GM23338 (cell line): ENCODE measurements around the gene C9orf40. TPM values are rescaled to one million over a fixed set of nuclear protein-coding genes. Genes with fewer than 3 reads are reported as not detected.

Source experiments
- ATAC-seq: fragments of 200-7000 bp; cut with Tn5 transposase; 3 replicates; pipeline ENCODE4 v1.9.1; 2020
- DNase-seq: peaks from one replicate; pipeline ENCODE4 v3.0.0-alpha.2; 2015; ENCODE audit warnings: low spot score
- H2AFZ ChIP-seq: fragments of 200-600 bp; sonication (generic); 2 replicates; pipeline ENCODE4 v1.8.0; 2016; ENCODE audit warnings: antibody characterized with exemption, mild to moderate bottlenecking, moderate library complexity
- H3F3A ChIP-seq: fragments of 200-600 bp; sonication (generic); replicated peaks from 2 replicates; pipeline ENCODE4 v1.8.0; 2017; ENCODE audit warnings: antibody characterized with exemption, mixed run types, low read depth
- H3K27ac ChIP-seq: fragments of 200-600 bp; sonication (generic); 2 replicates; pipeline ENCODE4 v1.6.1; 2016; ENCODE audit warnings: low read depth
- H3K27me3 ChIP-seq: fragments of 200-600 bp; sonication (generic); 2 replicates; pipeline ENCODE4 v1.8.0; 2016; ENCODE audit warnings: mild to moderate bottlenecking, mixed run types, moderate library complexity; ENCODE audit not compliant: insufficient read depth
- H3K36me3 ChIP-seq: fragments of 200-600 bp; sonication (generic); 2 replicates; pipeline ENCODE4 v1.8.0; 2016; ENCODE audit warnings: mild to moderate bottlenecking; ENCODE audit not compliant: insufficient read depth
- H3K4me1 ChIP-seq: fragments of 200-600 bp; sonication (generic); 2 replicates; pipeline ENCODE4 v1.8.0; 2016; ENCODE audit warnings: mild to moderate bottlenecking, moderate library complexity; ENCODE audit not compliant: insufficient read depth
- H3K4me2 ChIP-seq: fragments of 200-600 bp; sonication (generic); 2 replicates; pipeline ENCODE4 v1.7.1; 2017; ENCODE audit warnings: mixed run types
- H3K4me3 ChIP-seq: fragments of 200-600 bp; sonication (generic); 2 replicates; pipeline ENCODE4 v1.6.1; 2016; ENCODE audit warnings: mixed run types
- H3K79me2 ChIP-seq: fragments of 200-600 bp; sonication (generic); replicated peaks from 2 replicates; pipeline ENCODE4 v1.8.0; 2017; ENCODE audit warnings: mild to moderate bottlenecking; ENCODE audit not compliant: insufficient read depth
- H3K9me2 ChIP-seq: fragments of 200-600 bp; sonication (generic); 2 replicates; pipeline ENCODE4 v1.8.0; 2017; ENCODE audit not compliant: insufficient read depth
- H4K20me1 ChIP-seq: fragments of 200-600 bp; sonication (generic); replicated peaks from 2 replicates; pipeline ENCODE4 v1.8.0; 2017; ENCODE audit warnings: mild to moderate bottlenecking; ENCODE audit not compliant: insufficient read depth
- H3K27ac Mint-ChIP-seq: 2 replicates; pipeline ENCODE4 v1.8.0; 2020; ENCODE audit warnings: inconsistent platforms, mild to moderate bottlenecking, moderate library complexity, mixed read lengths
- H3K27me3 Mint-ChIP-seq: 3 replicates; pipeline ENCODE4 v1.8.0; 2022; ENCODE audit warnings: low read depth, mild to moderate bottlenecking, moderate library complexity, mixed read lengths, inconsistent platforms; ENCODE audit not compliant: insufficient read depth, poor library complexity
- H3K36me3 Mint-ChIP-seq: 3 replicates; pipeline ENCODE4 v1.8.0; 2021; ENCODE audit warnings: low read depth, mild to moderate bottlenecking, inconsistent platforms, moderate library complexity, mixed read lengths
- H3K4me1 Mint-ChIP-seq: 3 replicates; pipeline ENCODE4 v1.8.0; 2020; ENCODE audit warnings: mild to moderate bottlenecking, inconsistent platforms, mixed read lengths
- H3K4me3 Mint-ChIP-seq: 3 replicates; pipeline ENCODE4 v1.8.0; 2021; ENCODE audit warnings: moderate library complexity, mild to moderate bottlenecking, inconsistent platforms, mixed read lengths
- H3K9me3 Mint-ChIP-seq: 3 replicates; pipeline ENCODE4 v1.8.0; 2020; ENCODE audit warnings: moderate library complexity, mild to moderate bottlenecking, inconsistent platforms, mixed read lengths
- CREB1 ChIP-seq: fragments of 250-450 bp; sonication (Bioruptor Pico); IDR thresholded peaks from 2 replicates; pipeline ENCODE4 v1.5.0; 2020; ENCODE audit warnings: low read depth, mild to moderate bottlenecking, moderate library complexity
- EZH2 ChIP-seq: fragments of 200-600 bp; sonication (generic); IDR thresholded peaks from one replicate; pipeline ENCODE4 v1.8.0; 2017; ENCODE audit warnings: antibody characterized with exemption, mild to moderate bottlenecking, low read depth; ENCODE audit not compliant: unreplicated experiment
- EZH2phosphoT487 ChIP-seq: fragments of 200-600 bp; sonication (generic); IDR thresholded peaks from one replicate; pipeline ENCODE4 v1.8.1; 2018; ENCODE audit warnings: antibody characterized with exemption; ENCODE audit not compliant: unreplicated experiment
- JUNB ChIP-seq: IDR thresholded peaks from one replicate; pipeline ENCODE4 v1.6.1; 2016; ENCODE audit warnings: antibody characterized with exemption; ENCODE audit not compliant: unreplicated experiment
- STAT1 ChIP-seq: IDR thresholded peaks from one replicate; pipeline ENCODE4 v1.6.1; 2016; ENCODE audit warnings: antibody characterized with exemption; ENCODE audit not compliant: unreplicated experiment
- ZNF331 ChIP-seq: fragments of 250-450 bp; sonication (Bioruptor Pico); IDR thresholded peaks from 2 replicates; pipeline ENCODE4 v1.5.0; 2020; ENCODE audit warnings: low read depth, mild to moderate bottlenecking, moderate library complexity
- polyA plus RNA-seq: library from polyadenylated mRNA; unstranded; fragments of >200 nt; fragmentation: Nextera tagmentation; extraction: Ambion mirVana; gene quantifications from 2 replicates; pipeline ENCODE4 v1.2.1, GENCODE V29; 2016
- total RNA-seq: library from RNA; depleted of rRNA; stranded (reverse); fragments of >200 nt; shearing (Covaris generic); gene quantifications from 2 replicates; pipeline ENCODE4 v1.2.3, GENCODE V29; 2014; rRNA removed
- TF ChIP-seq, protein P1 (sequence below): IDR thresholded peaks from one replicate; pipeline ENCODE4 v1.6.1; 2018; ENCODE audit warnings: antibody characterized with exemption; ENCODE audit not compliant: unreplicated experiment
- TF ChIP-seq, protein P2 (sequence below): IDR thresholded peaks from 2 replicates; pipeline ENCODE4 v1.6.1; 2016; ENCODE audit warnings: antibody characterized with exemption
- TF ChIP-seq, protein P3 (sequence below), 2 experiments: fragments of 200-600 bp in 1 of 2; sonication (generic) in 1 of 2; conservative IDR thresholded peaks; 2 replicates each; pipeline versions ENCODE4 v1.5.1 to v1.6.1; 2016 to 2017; ENCODE audit warnings: antibody characterized with exemption in 2 of 2, low read depth in 2 of 2, mild to moderate bottlenecking in 2 of 2, moderate library complexity in 1 of 2

The C9orf40 gene
- total and polyA plus RNA-seq, 2 experiments from 2014 or later, result 11.1 to 11.4 TPM

DNA sequence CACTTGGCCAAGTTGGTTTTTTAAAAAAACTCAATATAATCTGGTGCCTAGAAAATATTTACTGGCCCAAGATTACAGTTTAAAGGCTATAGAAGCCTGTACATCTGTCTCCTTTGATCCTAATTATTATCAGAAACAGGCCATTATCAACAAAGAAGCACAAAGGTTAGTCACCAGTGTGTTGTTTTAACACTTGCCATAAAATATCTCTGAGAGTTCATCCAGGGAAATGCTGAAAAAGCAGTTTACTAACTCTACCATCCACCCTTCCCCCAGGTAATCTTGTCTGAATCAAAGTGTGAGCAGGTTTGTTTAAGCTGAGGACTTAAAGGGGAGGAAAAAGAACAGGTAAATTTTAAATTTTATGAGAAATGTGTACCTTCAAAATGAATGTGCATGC, 51.7 kb downstream of the C9orf40 start:
- Histone ChIP-seq H3K9me2 (no peaks in the 10 kb centered on the region), H4K20me1 (no peaks in the 10 kb centered on the region), H3K4me1 (no peaks in the 10 kb centered on the region), H2AFZ (no peak overlapping the region), H3K27me3 (no peaks in the 10 kb centered on the region), H3F3A (no peaks in the 10 kb centered on the region), H3K4me3 (no peak overlapping the region), H3K4me2 (no peak overlapping the region), H3K27ac (no peak overlapping the region), H3K79me2 (no peaks in the 10 kb centered on the region), H3K36me3 (no peaks in the 10 kb centered on the region)
- H3K4me1 Mint-ChIP-seq, result no peaks in the 10 kb centered on the region
- H3K27me3 Mint-ChIP-seq, result peaks cover 3% of the 10 kb centered on the region
- no peak overlapping the region for H3K4me3 Mint-ChIP-seq
- DNase-seq (no peak), ATAC-seq (no peak)
- no peaks in the 10 kb centered on the region for H3K36me3 Mint-ChIP-seq
- H3K9me3 Mint-ChIP-seq, result no peaks in the 10 kb centered on the region
- no peak overlapping the region for H3K27ac Mint-ChIP-seq
- no peak for TF ChIP-seq CREB1 (CRISPR knock-in tag)
- no peak for TF ChIP-seq STAT1
- TF ChIP-seq JUNB, result no peak
- no peak for TF ChIP-seq EZH2
- TF ChIP-seq, protein P1, sequence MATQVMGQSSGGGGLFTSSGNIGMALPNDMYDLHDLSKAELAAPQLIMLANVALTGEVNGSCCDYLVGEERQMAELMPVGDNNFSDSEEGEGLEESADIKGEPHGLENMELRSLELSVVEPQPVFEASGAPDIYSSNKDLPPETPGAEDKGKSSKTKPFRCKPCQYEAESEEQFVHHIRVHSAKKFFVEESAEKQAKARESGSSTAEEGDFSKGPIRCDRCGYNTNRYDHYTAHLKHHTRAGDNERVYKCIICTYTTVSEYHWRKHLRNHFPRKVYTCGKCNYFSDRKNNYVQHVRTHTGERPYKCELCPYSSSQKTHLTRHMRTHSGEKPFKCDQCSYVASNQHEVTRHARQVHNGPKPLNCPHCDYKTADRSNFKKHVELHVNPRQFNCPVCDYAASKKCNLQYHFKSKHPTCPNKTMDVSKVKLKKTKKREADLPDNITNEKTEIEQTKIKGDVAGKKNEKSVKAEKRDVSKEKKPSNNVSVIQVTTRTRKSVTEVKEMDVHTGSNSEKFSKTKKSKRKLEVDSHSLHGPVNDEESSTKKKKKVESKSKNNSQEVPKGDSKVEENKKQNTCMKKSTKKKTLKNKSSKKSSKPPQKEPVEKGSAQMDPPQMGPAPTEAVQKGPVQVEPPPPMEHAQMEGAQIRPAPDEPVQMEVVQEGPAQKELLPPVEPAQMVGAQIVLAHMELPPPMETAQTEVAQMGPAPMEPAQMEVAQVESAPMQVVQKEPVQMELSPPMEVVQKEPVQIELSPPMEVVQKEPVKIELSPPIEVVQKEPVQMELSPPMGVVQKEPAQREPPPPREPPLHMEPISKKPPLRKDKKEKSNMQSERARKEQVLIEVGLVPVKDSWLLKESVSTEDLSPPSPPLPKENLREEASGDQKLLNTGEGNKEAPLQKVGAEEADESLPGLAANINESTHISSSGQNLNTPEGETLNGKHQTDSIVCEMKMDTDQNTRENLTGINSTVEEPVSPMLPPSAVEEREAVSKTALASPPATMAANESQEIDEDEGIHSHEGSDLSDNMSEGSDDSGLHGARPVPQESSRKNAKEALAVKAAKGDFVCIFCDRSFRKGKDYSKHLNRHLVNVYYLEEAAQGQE, result no peak
- TF ChIP-seq EZH2phosphoT487, result no peak
- TF ChIP-seq, protein P2, sequence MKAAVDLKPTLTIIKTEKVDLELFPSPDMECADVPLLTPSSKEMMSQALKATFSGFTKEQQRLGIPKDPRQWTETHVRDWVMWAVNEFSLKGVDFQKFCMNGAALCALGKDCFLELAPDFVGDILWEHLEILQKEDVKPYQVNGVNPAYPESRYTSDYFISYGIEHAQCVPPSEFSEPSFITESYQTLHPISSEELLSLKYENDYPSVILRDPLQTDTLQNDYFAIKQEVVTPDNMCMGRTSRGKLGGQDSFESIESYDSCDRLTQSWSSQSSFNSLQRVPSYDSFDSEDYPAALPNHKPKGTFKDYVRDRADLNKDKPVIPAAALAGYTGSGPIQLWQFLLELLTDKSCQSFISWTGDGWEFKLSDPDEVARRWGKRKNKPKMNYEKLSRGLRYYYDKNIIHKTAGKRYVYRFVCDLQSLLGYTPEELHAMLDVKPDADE, result no peak
- TF ChIP-seq ZNF331 (CRISPR knock-in tag), result no peak
- TF ChIP-seq, protein P3, sequence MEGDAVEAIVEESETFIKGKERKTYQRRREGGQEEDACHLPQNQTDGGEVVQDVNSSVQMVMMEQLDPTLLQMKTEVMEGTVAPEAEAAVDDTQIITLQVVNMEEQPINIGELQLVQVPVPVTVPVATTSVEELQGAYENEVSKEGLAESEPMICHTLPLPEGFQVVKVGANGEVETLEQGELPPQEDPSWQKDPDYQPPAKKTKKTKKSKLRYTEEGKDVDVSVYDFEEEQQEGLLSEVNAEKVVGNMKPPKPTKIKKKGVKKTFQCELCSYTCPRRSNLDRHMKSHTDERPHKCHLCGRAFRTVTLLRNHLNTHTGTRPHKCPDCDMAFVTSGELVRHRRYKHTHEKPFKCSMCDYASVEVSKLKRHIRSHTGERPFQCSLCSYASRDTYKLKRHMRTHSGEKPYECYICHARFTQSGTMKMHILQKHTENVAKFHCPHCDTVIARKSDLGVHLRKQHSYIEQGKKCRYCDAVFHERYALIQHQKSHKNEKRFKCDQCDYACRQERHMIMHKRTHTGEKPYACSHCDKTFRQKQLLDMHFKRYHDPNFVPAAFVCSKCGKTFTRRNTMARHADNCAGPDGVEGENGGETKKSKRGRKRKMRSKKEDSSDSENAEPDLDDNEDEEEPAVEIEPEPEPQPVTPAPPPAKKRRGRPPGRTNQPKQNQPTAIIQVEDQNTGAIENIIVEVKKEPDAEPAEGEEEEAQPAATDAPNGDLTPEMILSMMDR (conservative IDR thresholded peaks at IDR 0.05; ENCODE audit: low read depth in 2 of 2), result no peak

Other genes with a start within 250 kb of the C9orf40 start
- gene TRPM6, start 65.0 kb downstream of the C9orf40 start, total RNA-seq, result 0.47 and 0.87 TPM in 2 replicates
- 0.23 and 0.40 TPM in 2 replicates for gene TRPM6, start 65.0 kb downstream of the C9orf40 start, polyA plus RNA-seq
- gene CARNMT1, start 75.4 kb upstream of the C9orf40 start, total RNA-seq, result 54.5 and 64.0 TPM in 2 replicates
- gene CARNMT1, start 75.4 kb upstream of the C9orf40 start, polyA plus RNA-seq, result 22.6 and 26.9 TPM in 2 replicates
- 6.2 and 9.6 TPM in 2 replicates for gene NMRK1, start 135.2 kb upstream of the C9orf40 start, total RNA-seq
- gene NMRK1, start 135.2 kb upstream of the C9orf40 start, polyA plus RNA-seq, result 12.5 and 15.8 TPM in 2 replicates
- gene OSTF1, start 135.6 kb upstream of the C9orf40 start, total RNA-seq, result 15.6 and 22.8 TPM in 2 replicates
- 20.9 and 24.0 TPM in 2 replicates for gene OSTF1, start 135.6 kb upstream of the C9orf40 start, polyA plus RNA-seq